HG02623 (cell line): ENCODE measurements around the gene ZDHHC18.
"Not testable (repeated sequence)": the region's sequence is repeated elsewhere in the genome, so short reads cannot be mapped to it uniquely, and the experiment has no call there.

Experiments
- ATAC-seq: cut with Tn5 transposase; IDR thresholded peaks from one replicate; pipeline ENCODE4 v1.9.1; 2021; ENCODE audit warnings: moderate library complexity; ENCODE audit not compliant: unreplicated experiment

Gene ZDHHC18

DNA sequence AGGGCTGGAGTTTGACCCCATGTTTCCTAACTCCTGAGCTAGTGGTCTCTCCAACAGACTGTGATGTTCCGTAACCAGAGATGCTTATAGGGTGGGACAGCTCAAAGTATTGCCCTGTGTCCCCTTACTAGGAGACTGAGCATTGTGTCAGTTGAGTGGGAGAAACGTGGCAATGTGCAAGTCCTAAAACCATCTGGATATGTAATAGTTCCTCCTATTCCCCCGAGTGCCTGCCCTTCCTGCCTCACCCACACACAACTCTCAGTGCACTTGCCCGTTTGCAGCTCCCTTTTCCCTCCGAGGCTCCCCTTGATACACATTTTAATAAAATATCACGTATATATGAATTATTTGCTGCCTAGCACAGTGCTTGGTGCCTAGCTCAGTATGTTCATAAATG, 35.3 kb upstream of the ZDHHC18 start:
- ATAC-seq = no peak

DNA sequence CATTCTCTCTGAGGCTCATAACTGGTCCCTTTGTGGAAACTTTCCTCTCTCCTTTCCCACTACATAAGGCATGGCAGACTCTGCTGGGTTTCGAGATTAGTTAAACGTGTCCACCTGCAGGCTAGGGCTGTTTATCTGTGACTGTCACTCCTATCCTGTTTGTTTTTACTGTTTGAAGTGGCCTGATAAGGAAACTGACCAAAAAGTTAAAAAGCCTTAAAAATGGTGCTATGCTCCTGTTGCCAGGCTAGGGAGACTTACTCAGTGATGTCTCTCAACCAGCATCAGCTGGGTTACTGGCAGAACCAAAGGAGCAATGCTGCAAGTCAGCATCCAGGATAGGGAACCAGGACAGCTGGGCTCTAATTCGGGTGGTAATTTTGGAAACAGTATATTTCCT, 34.9 kb upstream of the ZDHHC18 start:
- ATAC-seq = no peak

GRCh38 chr1:26792924-26793323, 33.6 kb upstream of the ZDHHC18 start:
- ATAC-seq = no peak

GRCh38 chr1:26794391-26794790, 32.1 kb upstream of the ZDHHC18 start:
- no peak for ATAC-seq

GRCh38 chr1:26797627-26798026, 28.9 kb upstream of the ZDHHC18 start:
- no peak for ATAC-seq

DNA sequence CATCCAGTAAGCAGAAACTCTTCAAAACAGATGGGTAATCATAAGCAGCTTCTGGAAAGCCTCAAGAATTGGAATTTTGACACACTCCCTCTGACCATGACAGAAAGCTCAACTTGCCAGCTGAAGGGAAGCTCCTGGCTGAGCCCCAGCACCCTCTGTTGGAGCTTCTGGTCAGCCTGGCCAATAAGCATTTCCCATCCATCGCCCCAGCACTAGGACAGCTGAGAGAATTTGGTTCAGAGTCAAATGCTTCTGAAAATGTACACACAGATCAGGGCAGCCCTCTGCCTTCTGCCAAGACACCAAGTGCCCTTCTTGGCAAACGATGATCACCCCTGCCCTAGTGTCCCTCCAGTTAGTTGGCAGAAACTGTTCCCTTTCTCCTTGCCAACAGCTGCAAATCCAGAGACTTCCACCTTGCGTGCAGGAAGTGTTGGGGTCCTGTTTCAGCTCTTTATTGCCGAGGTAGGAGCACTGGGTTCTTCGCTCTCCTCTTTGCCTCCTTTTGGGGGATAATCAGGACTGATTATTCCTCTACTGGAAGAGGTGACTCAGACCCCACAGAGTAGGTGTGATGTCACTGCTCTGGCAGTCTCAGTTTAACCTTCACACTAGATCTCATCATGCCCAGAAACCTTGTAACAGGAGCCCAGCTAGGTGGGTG, 26.9 kb upstream of the ZDHHC18 start:
- no peak for ATAC-seq

DNA sequence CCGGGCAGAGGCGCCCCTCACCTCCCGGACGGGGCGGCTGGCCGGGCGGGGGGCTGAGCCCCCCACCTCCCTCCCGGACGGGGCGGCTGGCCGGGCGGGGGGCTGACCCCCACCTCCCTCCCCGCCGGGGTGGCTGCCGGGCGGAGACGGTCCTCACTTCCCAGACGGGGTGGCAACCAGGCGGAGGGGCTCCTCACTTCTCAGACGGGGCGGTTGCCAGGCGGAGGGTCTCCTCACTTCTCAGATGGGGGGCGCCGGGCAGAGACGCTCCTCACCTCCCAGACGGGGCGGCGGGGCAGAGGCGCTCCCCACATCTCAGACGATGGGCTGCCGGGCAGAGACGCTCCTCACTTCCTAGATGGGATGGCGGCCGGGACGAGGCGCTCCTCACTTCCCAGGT, 22.6 kb upstream of the ZDHHC18 start:
- not testable (repeated sequence) for ATAC-seq

- ATAC-seq = not testable (repeated sequence)
These were observed 16.4 kb upstream of the ZDHHC18 start for GRCh38 chr1:26810105-26810504.

- no peak for ATAC-seq
These were observed 15.4 kb upstream of the ZDHHC18 start for GRCh38 chr1:26811057-26811456.

DNA sequence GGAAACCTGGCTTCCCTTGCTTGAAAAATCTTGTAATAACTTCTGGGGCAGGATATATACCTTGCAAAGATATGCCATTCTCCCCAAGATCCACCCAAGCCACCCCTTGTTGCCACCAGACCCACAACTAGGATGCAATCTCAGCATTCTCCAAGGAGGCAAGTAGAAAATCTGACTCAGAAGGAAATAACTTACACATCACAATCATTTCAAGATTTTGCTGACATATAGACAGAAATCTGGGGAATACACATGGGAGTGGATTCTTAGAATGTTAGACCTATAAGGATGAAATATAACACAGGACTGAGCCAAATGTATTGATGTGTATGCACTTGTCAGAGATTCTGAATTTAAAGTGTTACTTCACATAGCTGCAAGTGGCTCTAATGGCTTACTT, 14.8 kb upstream of the ZDHHC18 start:
- no peak for ATAC-seq

DNA sequence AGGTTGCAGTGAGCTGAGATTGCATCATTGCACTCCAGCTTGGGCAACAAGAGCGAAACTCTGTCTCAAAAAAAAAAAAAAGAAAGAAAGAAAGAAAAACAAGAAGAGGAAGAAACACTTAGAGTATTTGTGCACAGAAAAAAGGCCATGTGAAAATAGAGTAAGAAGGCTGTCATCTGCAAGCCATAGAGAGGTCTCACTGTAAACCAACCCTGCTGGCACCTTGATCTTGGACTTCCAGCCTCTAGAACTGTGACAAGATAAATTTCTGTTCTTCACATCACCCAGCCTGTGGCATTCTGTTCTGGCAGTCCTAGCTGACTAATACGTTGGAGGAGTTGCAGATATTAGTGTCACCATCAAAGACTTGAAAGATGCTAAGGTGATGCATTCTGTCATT, 12.1 kb upstream of the ZDHHC18 start:
- ATAC-seq = no peak

DNA sequence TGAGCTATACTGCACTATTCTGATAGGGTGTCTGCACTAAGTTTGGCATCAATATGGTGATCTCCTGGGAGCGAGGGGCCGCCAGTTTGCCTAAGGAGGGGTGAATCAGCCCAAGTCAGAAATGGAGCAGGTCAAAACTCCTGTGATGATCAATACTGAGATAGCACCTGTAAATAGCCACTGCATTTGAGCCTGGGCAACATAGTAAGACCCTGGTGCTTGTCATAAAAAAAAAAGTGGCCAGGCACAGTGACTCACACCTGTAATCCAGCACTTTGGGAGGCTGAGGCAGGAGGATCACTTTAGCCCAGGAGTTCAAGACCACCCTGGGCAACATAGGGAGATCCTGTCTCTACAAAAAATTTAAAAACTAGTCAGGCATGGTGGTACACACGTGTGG, 11.6 kb upstream of the ZDHHC18 start:
- ATAC-seq = no peak

DNA sequence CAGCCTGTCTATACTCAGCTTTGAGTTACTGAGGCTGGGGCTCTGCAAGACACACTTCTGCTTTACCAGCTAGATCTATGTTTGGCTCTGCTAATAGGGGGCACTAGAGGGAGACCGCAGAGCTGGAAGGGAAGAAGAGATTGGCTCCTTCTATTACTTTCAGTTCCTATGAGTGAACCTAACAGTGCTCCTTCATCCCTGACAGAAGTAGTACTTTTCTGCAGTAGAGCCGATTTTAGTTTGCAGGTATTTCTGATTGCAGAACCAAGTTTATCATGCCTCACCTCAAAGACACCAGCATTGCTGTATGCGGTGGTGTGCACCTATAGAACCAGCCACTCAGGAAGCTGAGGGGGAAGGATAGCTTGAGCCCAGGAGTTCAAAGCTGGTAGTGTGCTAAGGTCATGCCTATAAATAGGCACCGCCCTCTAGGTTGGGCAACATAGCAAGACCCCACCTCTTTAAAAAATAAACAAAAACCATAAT, 5.7 kb upstream of the ZDHHC18 start:
- ATAC-seq = peak; percentile 78

- no peak for ATAC-seq
These were observed 3.6 kb upstream of the ZDHHC18 start for GRCh38 chr1:26822737-26823395.

- ATAC-seq = no peak
These were observed 1.8 kb upstream of the ZDHHC18 start for GRCh38 chr1:26824731-26825130.

- ATAC-seq = no peak
These were observed 667 bp downstream of the ZDHHC18 start for GRCh38 chr1:26827106-26827604.

DNA sequence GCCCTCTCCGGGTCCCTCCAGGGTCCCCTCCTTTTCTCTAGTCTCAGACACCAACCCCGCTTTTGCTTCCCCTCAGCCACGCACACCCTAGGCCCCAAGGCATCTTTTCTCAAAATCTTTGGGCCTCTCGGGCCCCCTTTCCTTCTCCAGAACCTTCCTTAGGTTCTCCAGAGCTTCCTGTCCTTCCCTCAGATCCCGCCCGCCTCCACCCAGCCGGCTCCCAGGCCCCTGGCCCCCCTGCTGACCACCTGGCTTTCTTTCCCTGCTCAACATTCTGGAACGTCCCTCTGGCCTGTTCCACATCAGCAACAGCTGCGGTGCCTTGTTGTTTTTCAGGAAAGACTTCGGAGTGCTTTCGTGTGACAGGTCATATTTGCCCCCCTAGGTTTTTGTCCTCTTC, 1.2 kb downstream of the ZDHHC18 start:
- ATAC-seq = no peak

GRCh38 chr1:26828411-26828991, 2.0 kb downstream of the ZDHHC18 start:
- ATAC-seq = no peak

GRCh38 chr1:26829184-26829911, 2.9 kb downstream of the ZDHHC18 start:
- no peak for ATAC-seq

- ATAC-seq = no peak
These were observed 4.6 kb downstream of the ZDHHC18 start for GRCh38 chr1:26831059-26831458.

GRCh38 chr1:26831546-26832248, 5.2 kb downstream of the ZDHHC18 start:
- no peak for ATAC-seq
